GM18526 (cell line): ENCODE results near the gene ARL3.

Experiments used
- POLR2A ChIP-seq: IDR thresholded peaks from 3 replicates; pipeline ENCODE4 v1.6.1; 2011; ENCODE audit not compliant: insufficient read length; ENCODE audit errors: extremely low read depth

ARL3 gene

GRCh38 chr10:102713814-102714620 lies at the start of gene ARL3:
ARL3 (minus strand) TSS chr10:102714397; CDS start chr10:102714275, 122 bp downstream.
- TF ChIP-seq POLR2A = peak; percentile 44

- no peak for TF ChIP-seq POLR2A
These were observed 48.9 kb upstream of the ARL3 start for GRCh38 chr10:102763037-102763607.

GRCh38 chr10:102762401-102763015 lies 48.3 kb upstream of the ARL3 start:
- no peak for TF ChIP-seq POLR2A

- TF ChIP-seq POLR2A = no peak
These were observed 47.8 kb upstream of the ARL3 start for GRCh38 chr10:102761981-102762380.

- TF ChIP-seq POLR2A = no peak
These were observed 45.5 kb upstream of the ARL3 start for GRCh38 chr10:102759497-102760210.

GRCh38 chr10:102758240-102758932 lies 44.2 kb upstream of the ARL3 start:
- no peak for TF ChIP-seq POLR2A

- TF ChIP-seq POLR2A = no peak
These were observed 43.1 kb upstream of the ARL3 start for GRCh38 chr10:102757323-102757722.

- TF ChIP-seq POLR2A = no peak
These were observed 39.5 kb upstream of the ARL3 start for GRCh38 chr10:102753718-102754117.

GRCh38 chr10:102752934-102753664 lies 38.9 kb upstream of the ARL3 start:
- no peak for TF ChIP-seq POLR2A

- no peak for TF ChIP-seq POLR2A
These were observed 38.2 kb upstream of the ARL3 start for GRCh38 chr10:102752266-102752930.

- TF ChIP-seq POLR2A = no peak
These were observed 31.0 kb upstream of the ARL3 start for GRCh38 chr10:102745157-102745556.

- TF ChIP-seq POLR2A = no peak
These were observed 30.3 kb upstream of the ARL3 start for GRCh38 chr10:102744374-102745051.
